HepG2 (cell line): ENCODE data around the gene WDR93. TPM values are rescaled to one million over a fixed set of nuclear protein-coding genes. Genes with fewer than 3 reads are reported as not detected.

Experiments
- CBFB ChIP-seq: sonication (generic); formaldehyde crosslinking; IDR thresholded peaks from 2 replicates; pipeline ENCODE4 v1.4.0; 2020; ENCODE audit warnings: missing genetic modification reagents
- HNF4G ChIP-seq, 2 experiments: sonication (generic) in 1 of 2; formaldehyde crosslinking in 1 of 2; IDR thresholded peaks; 2 replicates each; pipeline versions ENCODE4 v1.4.0 to v1.6.1; 2011 to 2020; ENCODE audit warnings: borderline replicate concordance in 2 of 2, low read depth in 2 of 2, mild to moderate bottlenecking in 2 of 2, low read length in 1 of 2, missing genetic modification reagents in 1 of 2, moderate library complexity in 1 of 2
- MTA3 ChIP-seq: sonication (generic); formaldehyde crosslinking; IDR thresholded peaks from 2 replicates; pipeline ENCODE4 v1.4.0; 2020; ENCODE audit warnings: missing genetic modification reagents
- ONECUT2 ChIP-seq: sonication (generic); formaldehyde crosslinking; IDR thresholded peaks from 2 replicates; pipeline ENCODE4 v1.4.0; 2020; ENCODE audit warnings: missing genetic modification reagents
- REL ChIP-seq: sonication (generic); formaldehyde crosslinking; conservative IDR thresholded peaks from 2 replicates; pipeline ENCODE4 v1.8.0; 2022; ENCODE audit warnings: mild to moderate bottlenecking, missing genetic modification reagents, moderate library complexity
- RFXAP ChIP-seq: sonication (generic); formaldehyde crosslinking; IDR thresholded peaks from 2 replicates; pipeline ENCODE4 v1.4.0; 2020; ENCODE audit warnings: missing genetic modification reagents, borderline replicate concordance
- polyA plus RNA-seq, 8 experiments: library from polyadenylated mRNA; depleted of rRNA in 3 of 8; stranded (reverse) in 7 of 8; unstranded in 1 of 8; fragments of >200 nt; fragmentation: Illumina TruSeq in 4 of 8; extraction: Trizol in 4 of 8; gene quantifications; 2 replicates each; pipeline versions ENCODE4 v1.2.1 to v1.2.3, GENCODE V29; 2011 to 2016; ENCODE audit warnings: low read depth in 4 of 8, missing spikeins in 1 of 8, mixed read lengths in 1 of 8; ENCODE audit not compliant: insufficient read depth in 1 of 8
- total RNA-seq, 5 experiments: library from RNA; depleted of rRNA; stranded (reverse); fragments of >200 nt; fragmentation: Illumina TruSeq; extraction: Trizol; gene quantifications; 2 replicates each; pipeline ENCODE4 v1.2.3, GENCODE V29; 2016; ENCODE audit warnings: low read depth in 1 of 5
- TF ChIP-seq, protein P1 (sequence below): sonication (generic); formaldehyde crosslinking; IDR thresholded peaks from 2 replicates; pipeline ENCODE4 v1.8.1; 2023; ENCODE audit warnings: missing genetic modification reagents, inconsistent platforms, borderline replicate concordance
- TF ChIP-seq, protein P2 (sequence below): sonication (generic); formaldehyde crosslinking; IDR thresholded peaks from 2 replicates; pipeline ENCODE4 v1.4.0; 2020; ENCODE audit warnings: missing genetic modification reagents
- TF ChIP-seq, protein P3 (sequence below): sonication (generic); formaldehyde crosslinking; IDR thresholded peaks from 2 replicates; pipeline ENCODE4 v1.4.0; 2020; ENCODE audit warnings: missing genetic modification reagents
- TF ChIP-seq, protein P4 (sequence below): sonication (generic); formaldehyde crosslinking; IDR thresholded peaks from 2 replicates; pipeline ENCODE4 v1.9.0; 2022; ENCODE audit warnings: missing genetic modification reagents, mild to moderate bottlenecking, borderline replicate concordance
- TF ChIP-seq, protein P5 (sequence below), 2 experiments: sonication (generic) in 1 of 2; formaldehyde crosslinking in 1 of 2; IDR thresholded peaks; 2 replicates each; pipeline versions ENCODE4 v1.4.0 to v1.6.1; 2016 to 2020; ENCODE audit warnings: borderline replicate concordance in 1 of 2, low read depth in 1 of 2, mild to moderate bottlenecking in 1 of 2, missing genetic modification reagents in 1 of 2
- TF ChIP-seq, protein P6 (sequence below): sonication (generic); formaldehyde crosslinking; IDR thresholded peaks from 2 replicates; pipeline ENCODE4 v1.4.0; 2020; ENCODE audit warnings: missing genetic modification reagents, borderline replicate concordance

The WDR93 gene
- total and polyA plus RNA-seq, 2 of the 13 experiments (the other 11 are each of a cell fraction or from before 2014, with no cell fraction given) = 0.07 TPM; not detected in 1

DNA sequence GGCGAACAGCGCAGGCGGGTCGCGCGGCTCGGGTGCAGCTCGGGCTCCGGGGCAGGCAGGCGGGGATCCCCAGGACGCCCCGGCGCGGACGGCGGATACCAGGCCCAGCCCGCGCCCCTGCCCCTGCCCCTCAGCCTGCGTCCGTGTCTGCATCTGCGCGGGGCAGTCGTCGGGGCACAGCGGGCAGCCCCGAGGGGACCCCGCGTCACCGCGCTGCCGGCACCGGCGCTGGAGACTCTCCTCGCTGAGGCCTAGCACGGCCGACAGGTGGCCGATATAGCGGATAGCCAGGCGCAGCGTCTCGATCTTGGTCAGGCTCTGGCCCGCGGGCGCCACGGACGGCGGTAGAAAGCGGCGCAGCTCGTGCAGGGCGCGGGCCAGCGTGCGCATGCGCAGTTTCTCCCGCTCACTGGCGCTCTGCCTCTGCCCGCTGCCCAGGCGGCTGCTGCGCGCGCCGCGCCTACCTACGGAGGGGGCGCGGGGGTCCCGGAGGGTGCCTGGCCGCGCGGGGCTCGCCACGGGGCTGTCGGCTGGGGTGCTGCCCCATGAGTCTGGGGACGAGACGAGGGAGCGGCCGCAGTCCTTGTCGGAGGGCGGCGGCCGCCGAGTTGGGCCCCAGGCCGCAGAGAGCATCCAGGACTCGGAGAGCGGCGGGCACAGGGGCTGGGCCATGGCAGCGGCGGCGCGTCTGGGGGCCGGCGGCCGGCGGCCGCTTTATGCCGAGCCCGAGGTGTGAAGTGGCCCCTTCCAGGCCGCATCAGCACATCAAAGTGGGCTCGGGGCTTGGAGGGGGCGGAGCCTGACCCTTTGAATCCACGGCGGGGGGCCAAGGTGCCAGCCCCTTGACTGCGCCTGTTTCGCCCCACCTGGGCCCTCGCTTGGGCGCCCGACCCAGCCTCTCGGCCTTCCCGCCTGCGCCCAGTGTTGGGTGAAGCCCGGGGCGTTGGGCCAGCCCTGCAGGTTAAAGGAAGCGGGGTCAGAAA is 60.2 kb downstream of the WDR93 start, which contains the start of gene MESP1 (continued):
- TF ChIP-seq, protein P1, sequence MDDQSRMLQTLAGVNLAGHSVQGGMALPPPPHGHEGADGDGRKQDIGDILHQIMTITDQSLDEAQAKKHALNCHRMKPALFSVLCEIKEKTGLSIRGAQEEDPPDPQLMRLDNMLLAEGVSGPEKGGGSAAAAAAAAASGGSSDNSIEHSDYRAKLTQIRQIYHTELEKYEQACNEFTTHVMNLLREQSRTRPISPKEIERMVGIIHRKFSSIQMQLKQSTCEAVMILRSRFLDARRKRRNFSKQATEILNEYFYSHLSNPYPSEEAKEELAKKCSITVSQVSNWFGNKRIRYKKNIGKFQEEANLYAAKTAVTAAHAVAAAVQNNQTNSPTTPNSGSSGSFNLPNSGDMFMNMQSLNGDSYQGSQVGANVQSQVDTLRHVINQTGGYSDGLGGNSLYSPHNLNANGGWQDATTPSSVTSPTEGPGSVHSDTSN (CRISPR knock-in tag) = no peak
- TF ChIP-seq HNF4G (IDR thresholded peaks at IDR 0.05; ENCODE audit: borderline replicate concordance, low read depth, low read length) = no peak
- no peak for TF ChIP-seq HNF4G (CRISPR knock-in tag; IDR thresholded peaks at IDR 0.05; ENCODE audit: borderline replicate concordance, low read depth)
- TF ChIP-seq, protein P2, sequence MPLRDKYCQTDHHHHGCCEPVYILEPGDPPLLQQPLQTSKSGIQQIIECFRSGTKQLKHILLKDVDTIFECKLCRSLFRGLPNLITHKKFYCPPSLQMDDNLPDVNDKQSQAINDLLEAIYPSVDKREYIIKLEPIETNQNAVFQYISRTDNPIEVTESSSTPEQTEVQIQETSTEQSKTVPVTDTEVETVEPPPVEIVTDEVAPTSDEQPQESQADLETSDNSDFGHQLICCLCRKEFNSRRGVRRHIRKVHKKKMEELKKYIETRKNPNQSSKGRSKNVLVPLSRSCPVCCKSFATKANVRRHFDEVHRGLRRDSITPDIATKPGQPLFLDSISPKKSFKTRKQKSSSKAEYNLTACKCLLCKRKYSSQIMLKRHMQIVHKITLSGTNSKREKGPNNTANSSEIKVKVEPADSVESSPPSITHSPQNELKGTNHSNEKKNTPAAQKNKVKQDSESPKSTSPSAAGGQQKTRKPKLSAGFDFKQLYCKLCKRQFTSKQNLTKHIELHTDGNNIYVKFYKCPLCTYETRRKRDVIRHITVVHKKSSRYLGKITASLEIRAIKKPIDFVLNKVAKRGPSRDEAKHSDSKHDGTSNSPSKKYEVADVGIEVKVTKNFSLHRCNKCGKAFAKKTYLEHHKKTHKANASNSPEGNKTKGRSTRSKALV (CRISPR knock-in tag) = peak; percentile 98
- TF ChIP-seq REL (CRISPR knock-in tag) = no peak
- TF ChIP-seq CBFB = peak; percentile 36; the same call in 1 of the 2 replicates
- TF ChIP-seq ONECUT2 (CRISPR knock-in tag) = no peak
- TF ChIP-seq, protein P3, sequence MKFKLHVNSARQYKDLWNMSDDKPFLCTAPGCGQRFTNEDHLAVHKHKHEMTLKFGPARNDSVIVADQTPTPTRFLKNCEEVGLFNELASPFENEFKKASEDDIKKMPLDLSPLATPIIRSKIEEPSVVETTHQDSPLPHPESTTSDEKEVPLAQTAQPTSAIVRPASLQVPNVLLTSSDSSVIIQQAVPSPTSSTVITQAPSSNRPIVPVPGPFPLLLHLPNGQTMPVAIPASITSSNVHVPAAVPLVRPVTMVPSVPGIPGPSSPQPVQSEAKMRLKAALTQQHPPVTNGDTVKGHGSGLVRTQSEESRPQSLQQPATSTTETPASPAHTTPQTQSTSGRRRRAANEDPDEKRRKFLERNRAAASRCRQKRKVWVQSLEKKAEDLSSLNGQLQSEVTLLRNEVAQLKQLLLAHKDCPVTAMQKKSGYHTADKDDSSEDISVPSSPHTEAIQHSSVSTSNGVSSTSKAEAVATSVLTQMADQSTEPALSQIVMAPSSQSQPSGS (CRISPR knock-in tag) = peak; percentile 46; the same call in 1 of the 2 replicates
- TF ChIP-seq, protein P4, sequence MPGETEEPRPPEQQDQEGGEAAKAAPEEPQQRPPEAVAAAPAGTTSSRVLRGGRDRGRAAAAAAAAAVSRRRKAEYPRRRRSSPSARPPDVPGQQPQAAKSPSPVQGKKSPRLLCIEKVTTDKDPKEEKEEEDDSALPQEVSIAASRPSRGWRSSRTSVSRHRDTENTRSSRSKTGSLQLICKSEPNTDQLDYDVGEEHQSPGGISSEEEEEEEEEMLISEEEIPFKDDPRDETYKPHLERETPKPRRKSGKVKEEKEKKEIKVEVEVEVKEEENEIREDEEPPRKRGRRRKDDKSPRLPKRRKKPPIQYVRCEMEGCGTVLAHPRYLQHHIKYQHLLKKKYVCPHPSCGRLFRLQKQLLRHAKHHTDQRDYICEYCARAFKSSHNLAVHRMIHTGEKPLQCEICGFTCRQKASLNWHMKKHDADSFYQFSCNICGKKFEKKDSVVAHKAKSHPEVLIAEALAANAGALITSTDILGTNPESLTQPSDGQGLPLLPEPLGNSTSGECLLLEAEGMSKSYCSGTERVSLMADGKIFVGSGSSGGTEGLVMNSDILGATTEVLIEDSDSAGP (CRISPR knock-in tag) = peak; percentile 54; the same call in 1 of the 2 replicates
- no peak for TF ChIP-seq MTA3 (CRISPR knock-in tag)
- TF ChIP-seq, protein P5, sequence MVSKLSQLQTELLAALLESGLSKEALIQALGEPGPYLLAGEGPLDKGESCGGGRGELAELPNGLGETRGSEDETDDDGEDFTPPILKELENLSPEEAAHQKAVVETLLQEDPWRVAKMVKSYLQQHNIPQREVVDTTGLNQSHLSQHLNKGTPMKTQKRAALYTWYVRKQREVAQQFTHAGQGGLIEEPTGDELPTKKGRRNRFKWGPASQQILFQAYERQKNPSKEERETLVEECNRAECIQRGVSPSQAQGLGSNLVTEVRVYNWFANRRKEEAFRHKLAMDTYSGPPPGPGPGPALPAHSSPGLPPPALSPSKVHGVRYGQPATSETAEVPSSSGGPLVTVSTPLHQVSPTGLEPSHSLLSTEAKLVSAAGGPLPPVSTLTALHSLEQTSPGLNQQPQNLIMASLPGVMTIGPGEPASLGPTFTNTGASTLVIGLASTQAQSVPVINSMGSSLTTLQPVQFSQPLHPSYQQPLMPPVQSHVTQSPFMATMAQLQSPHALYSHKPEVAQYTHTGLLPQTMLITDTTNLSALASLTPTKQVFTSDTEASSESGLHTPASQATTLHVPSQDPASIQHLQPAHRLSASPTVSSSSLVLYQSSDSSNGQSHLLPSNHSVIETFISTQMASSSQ (IDR thresholded peaks at IDR 0.05; ENCODE audit: low read depth) = no peak
- TF ChIP-seq, protein P5 (CRISPR knock-in tag; IDR thresholded peaks at IDR 0.05; ENCODE audit: borderline replicate concordance) = no peak
- TF ChIP-seq RFXAP (CRISPR knock-in tag) = peak; percentile 41; the same call in 1 of the 2 replicates
- TF ChIP-seq, protein P6, sequence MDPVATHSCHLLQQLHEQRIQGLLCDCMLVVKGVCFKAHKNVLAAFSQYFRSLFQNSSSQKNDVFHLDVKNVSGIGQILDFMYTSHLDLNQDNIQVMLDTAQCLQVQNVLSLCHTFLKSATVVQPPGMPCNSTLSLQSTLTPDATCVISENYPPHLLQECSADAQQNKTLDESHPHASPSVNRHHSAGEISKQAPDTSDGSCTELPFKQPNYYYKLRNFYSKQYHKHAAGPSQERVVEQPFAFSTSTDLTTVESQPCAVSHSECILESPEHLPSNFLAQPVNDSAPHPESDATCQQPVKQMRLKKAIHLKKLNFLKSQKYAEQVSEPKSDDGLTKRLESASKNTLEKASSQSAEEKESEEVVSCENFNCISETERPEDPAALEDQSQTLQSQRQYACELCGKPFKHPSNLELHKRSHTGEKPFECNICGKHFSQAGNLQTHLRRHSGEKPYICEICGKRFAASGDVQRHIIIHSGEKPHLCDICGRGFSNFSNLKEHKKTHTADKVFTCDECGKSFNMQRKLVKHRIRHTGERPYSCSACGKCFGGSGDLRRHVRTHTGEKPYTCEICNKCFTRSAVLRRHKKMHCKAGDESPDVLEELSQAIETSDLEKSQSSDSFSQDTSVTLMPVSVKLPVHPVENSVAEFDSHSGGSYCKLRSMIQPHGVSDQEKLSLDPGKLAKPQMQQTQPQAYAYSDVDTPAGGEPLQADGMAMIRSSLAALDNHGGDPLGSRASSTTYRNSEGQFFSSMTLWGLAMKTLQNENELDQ (CRISPR knock-in tag) = no peak
